Liver (tissue), 9 donors: Measurements from ENCODE around the gene ZBTB21. TPM values are rescaled to one million over a fixed set of nuclear protein-coding genes. Genes with fewer than 3 reads are reported as not detected.

Source experiments
- DNase-seq: peaks from one replicate; pipeline ENCODE4 v3.0.0-alpha.2; 2017; ENCODE audit warnings: low spot score
- H3K27ac ChIP-seq, 2 donors: one replicate each; pipeline ENCODE4 v1.7.0; 2013; ENCODE audit warnings: inconsistent platforms in 2 of 2, low read length in 2 of 2, control low read depth in 1 of 2, low read depth in 1 of 2, mild to moderate bottlenecking in 1 of 2
- H3K27me3 ChIP-seq, 4 donors: one replicate each; pipeline versions ENCODE4 v1.6.1 to v1.7.0; 2013; ENCODE audit warnings: low read length in 3 of 4, inconsistent platforms in 1 of 4, mild to moderate bottlenecking in 1 of 4, moderate library complexity in 1 of 4; ENCODE audit not compliant: control insufficient read depth in 4 of 4, insufficient read depth in 4 of 4
- H3K36me3 ChIP-seq, 4 donors: one replicate each; pipeline versions ENCODE4 v1.6.1 to v1.7.0; 2013; ENCODE audit warnings: low read length in 3 of 4, mild to moderate bottlenecking in 3 of 4, low read depth in 1 of 4, moderate library complexity in 1 of 4; ENCODE audit not compliant: control insufficient read depth in 4 of 4, insufficient read depth in 3 of 4
- H3K4me1 ChIP-seq, 4 donors: one replicate each; pipeline versions ENCODE4 v1.6.1 to v1.7.0; 2013; ENCODE audit warnings: low read length in 3 of 4, mild to moderate bottlenecking in 3 of 4, moderate library complexity in 1 of 4; ENCODE audit not compliant: control insufficient read depth in 4 of 4, insufficient read depth in 4 of 4
- H3K4me3 ChIP-seq, 3 donors: one replicate each; pipeline versions ENCODE4 v1.6.1 to v1.7.0; 2013; ENCODE audit warnings: low read length in 3 of 3, control low read depth in 1 of 3, low read depth in 1 of 3, mild to moderate bottlenecking in 1 of 3
- H3K9ac ChIP-seq, 2 donors: one replicate each; pipeline ENCODE4 v1.7.0; 2013; ENCODE audit warnings: low read length in 2 of 2, mild to moderate bottlenecking in 2 of 2, moderate library complexity in 2 of 2, control low read depth in 1 of 2, low read depth in 1 of 2
- H3K9me3 ChIP-seq, 4 donors: one replicate each; pipeline versions ENCODE4 v1.6.1 to v1.7.0; 2013; ENCODE audit warnings: low read length in 3 of 4; ENCODE audit not compliant: control insufficient read depth in 4 of 4
- EGR1 ChIP-seq, 2 donors: IDR thresholded peaks; 2 replicates each; pipeline ENCODE4 v1.6.1; 2016 to 2018; ENCODE audit warnings: antibody characterized with exemption in 2 of 2, low read depth in 2 of 2
- FOXA1 ChIP-seq: IDR thresholded peaks from 2 replicates; pipeline ENCODE4 v1.6.1; 2016; ENCODE audit warnings: antibody characterized with exemption
- FOXA2 ChIP-seq: IDR thresholded peaks from 2 replicates; pipeline ENCODE4 v1.6.1; 2016; ENCODE audit warnings: antibody characterized with exemption
- HNF4A ChIP-seq, 2 donors: conservative IDR thresholded peaks; 2 replicates each; pipeline ENCODE4 v1.6.1; 2016; ENCODE audit warnings: antibody characterized with exemption in 2 of 2, mild to moderate bottlenecking in 2 of 2
- HNF4G ChIP-seq: IDR thresholded peaks from 2 replicates; pipeline ENCODE4 v1.6.1; 2016; ENCODE audit warnings: antibody characterized with exemption
- JUND ChIP-seq, 2 donors: IDR thresholded peaks; 2 replicates each; pipeline ENCODE4 v1.6.1; 2016; ENCODE audit warnings: antibody characterized with exemption in 2 of 2
- NR2F2 ChIP-seq: IDR thresholded peaks from 2 replicates; pipeline ENCODE4 v1.6.1; 2016; ENCODE audit warnings: antibody characterized with exemption
- RAD21 ChIP-seq, 2 donors: IDR thresholded peaks; 2 replicates each; pipeline ENCODE4 v1.6.1; 2016; ENCODE audit warnings: antibody characterized with exemption in 2 of 2, mild to moderate bottlenecking in 2 of 2
- RXRA ChIP-seq, 2 donors: IDR thresholded peaks; 2 replicates each; pipeline ENCODE4 v1.6.1; 2017 to 2018; ENCODE audit warnings: antibody characterized with exemption in 2 of 2, mild to moderate bottlenecking in 1 of 2
- SP1 ChIP-seq: IDR thresholded peaks from 2 replicates; pipeline ENCODE4 v1.6.1; 2018; ENCODE audit warnings: antibody characterized with exemption, mild to moderate bottlenecking
- TAF1 ChIP-seq: conservative IDR thresholded peaks from 2 replicates; pipeline ENCODE4 v1.6.1; 2016; ENCODE audit warnings: antibody characterized with exemption, mild to moderate bottlenecking
- YY1 ChIP-seq: IDR thresholded peaks from 2 replicates; pipeline ENCODE4 v1.6.1; 2016; ENCODE audit warnings: antibody characterized with exemption, mild to moderate bottlenecking
- WGBS: extraction: QIAGEN DNeasy Blood & Tissue Kit; methylation state at CpG from one replicate; pipeline ENCODE4 v1.1.7; 2013; 5-methylcytosine and 5-hydroxymethylcytosine counted together
- polyA plus RNA-seq, 2 donors: library from polyadenylated mRNA; stranded (reverse) in 1 of 2; unstranded in 1 of 2; fragments of 200-250 nt in 1 of 2; fragments of >200 nt in 1 of 2; fragmentation: Nextera tagmentation in 1 of 2; extraction: Ambion mirVana in 1 of 2; gene quantifications; one replicate each; pipeline versions ENCODE4 v1.2.1 to v1.2.3, GENCODE V29; 2013 to 2015
- total RNA-seq, 2 donors: library from RNA; depleted of rRNA; stranded (reverse); fragments of >200 nt; gene quantifications; one replicate each; pipeline ENCODE4 v1.2.3, GENCODE V29; 2014
- TF ChIP-seq, protein P1 (sequence below): IDR thresholded peaks from 2 replicates; pipeline ENCODE4 v1.6.1; 2016; ENCODE audit warnings: antibody characterized with exemption
- TF ChIP-seq, protein P2 (sequence below): IDR thresholded peaks from 2 replicates; pipeline ENCODE4 v1.6.1; 2016; ENCODE audit warnings: antibody characterized with exemption, mild to moderate bottlenecking
- TF ChIP-seq, protein P3 (sequence below): fragments of 150-350 bp; IDR thresholded peaks from 2 replicates; pipeline ENCODE4 v1.5.1; 2017; ENCODE audit warnings: improper control_type of control experiment, low read depth, low read length; ENCODE audit not compliant: missing input control
- TF ChIP-seq, protein P4 (sequence below): IDR thresholded peaks from 2 replicates; pipeline ENCODE4 v1.6.1; 2016; ENCODE audit warnings: antibody characterized with exemption
- donor health status: healthy.
- donor health status: healthy.
- donor health status: healthy.
- donor health status: healthy.
- donor health status: healthy.

Gene ZBTB21
- total and polyA plus RNA-seq, 4 donors = 3.1 to 14.1 (median 4.0) TPM

DNA sequence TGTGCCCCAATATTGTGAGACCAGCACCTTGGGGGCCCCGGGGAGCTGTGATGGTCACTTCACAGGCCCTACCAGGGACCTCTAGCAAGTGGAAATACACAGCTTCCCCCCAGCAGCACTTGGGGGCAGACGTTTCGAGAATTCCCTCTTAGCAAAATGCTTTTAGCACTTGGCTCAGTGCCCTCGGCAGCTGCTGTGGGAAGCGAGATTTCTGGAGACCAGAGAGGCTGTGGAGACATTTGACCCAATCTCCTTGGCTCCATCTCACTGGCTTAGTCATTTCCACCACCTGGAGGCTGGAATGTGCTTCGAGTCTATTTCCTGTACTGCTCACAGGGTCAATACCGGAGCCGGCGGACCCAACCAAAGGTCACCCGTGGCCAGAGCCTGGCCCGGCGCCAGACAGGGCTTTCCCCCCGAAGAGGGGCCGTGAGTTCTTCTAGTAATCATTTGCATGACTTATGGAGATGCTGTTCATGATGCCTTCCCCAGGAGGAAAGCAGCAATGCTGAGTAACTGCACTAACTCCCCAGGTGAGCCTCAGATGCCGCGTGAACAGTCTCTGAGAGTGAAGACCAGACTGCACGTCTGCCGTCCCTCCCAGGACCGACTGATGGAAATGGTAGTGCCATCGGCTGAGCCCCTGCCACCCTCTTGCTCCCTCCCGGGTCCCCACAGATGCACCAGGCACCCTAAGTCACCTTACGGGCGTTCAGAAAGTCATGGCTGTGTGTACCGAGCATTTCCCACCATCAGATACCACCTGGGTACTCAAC is 52.0 kb downstream of the ZBTB21 start:
- H3K4me3 ChIP-seq = no peak overlapping the region
- WGBS = 46% methylated on average over 24 of the region's 24 CpGs
- H3K27ac ChIP-seq = peak overlapping the region in 1 of 2 donors; percentile 2
- H3K4me1 ChIP-seq = peaks cover 0 to 6% (median 3%) of the 10 kb centered on the region in 4 donors
- TF ChIP-seq NR2F2 (peak; percentile 88), SP1 (peak; percentile 30), EGR1 (IDR thresholded peaks at IDR 0.05; ENCODE audit: low read depth in 2 of 2) (no peak), JUND (IDR thresholded peaks at IDR 0.05) (peak in 1 of 2 donors; percentile 28), FOXA2 (no peak), YY1 (no peak), HNF4A (conservative IDR thresholded peaks at IDR 0.05) (peak in 1 of 2 donors; percentile 64), FOXA1 (no peak), TAF1 (no peak), RAD21 (IDR thresholded peaks at IDR 0.05) (peak; percentile 61 to 64), RXRA (IDR thresholded peaks at IDR 0.05) (peak; percentile 41 to 56)
- TF ChIP-seq, protein P1, sequence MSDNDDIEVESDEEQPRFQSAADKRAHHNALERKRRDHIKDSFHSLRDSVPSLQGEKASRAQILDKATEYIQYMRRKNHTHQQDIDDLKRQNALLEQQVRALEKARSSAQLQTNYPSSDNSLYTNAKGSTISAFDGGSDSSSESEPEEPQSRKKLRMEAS = no peak
- TF ChIP-seq, protein P2, sequence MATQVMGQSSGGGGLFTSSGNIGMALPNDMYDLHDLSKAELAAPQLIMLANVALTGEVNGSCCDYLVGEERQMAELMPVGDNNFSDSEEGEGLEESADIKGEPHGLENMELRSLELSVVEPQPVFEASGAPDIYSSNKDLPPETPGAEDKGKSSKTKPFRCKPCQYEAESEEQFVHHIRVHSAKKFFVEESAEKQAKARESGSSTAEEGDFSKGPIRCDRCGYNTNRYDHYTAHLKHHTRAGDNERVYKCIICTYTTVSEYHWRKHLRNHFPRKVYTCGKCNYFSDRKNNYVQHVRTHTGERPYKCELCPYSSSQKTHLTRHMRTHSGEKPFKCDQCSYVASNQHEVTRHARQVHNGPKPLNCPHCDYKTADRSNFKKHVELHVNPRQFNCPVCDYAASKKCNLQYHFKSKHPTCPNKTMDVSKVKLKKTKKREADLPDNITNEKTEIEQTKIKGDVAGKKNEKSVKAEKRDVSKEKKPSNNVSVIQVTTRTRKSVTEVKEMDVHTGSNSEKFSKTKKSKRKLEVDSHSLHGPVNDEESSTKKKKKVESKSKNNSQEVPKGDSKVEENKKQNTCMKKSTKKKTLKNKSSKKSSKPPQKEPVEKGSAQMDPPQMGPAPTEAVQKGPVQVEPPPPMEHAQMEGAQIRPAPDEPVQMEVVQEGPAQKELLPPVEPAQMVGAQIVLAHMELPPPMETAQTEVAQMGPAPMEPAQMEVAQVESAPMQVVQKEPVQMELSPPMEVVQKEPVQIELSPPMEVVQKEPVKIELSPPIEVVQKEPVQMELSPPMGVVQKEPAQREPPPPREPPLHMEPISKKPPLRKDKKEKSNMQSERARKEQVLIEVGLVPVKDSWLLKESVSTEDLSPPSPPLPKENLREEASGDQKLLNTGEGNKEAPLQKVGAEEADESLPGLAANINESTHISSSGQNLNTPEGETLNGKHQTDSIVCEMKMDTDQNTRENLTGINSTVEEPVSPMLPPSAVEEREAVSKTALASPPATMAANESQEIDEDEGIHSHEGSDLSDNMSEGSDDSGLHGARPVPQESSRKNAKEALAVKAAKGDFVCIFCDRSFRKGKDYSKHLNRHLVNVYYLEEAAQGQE = no peak
- TF ChIP-seq, protein P3, sequence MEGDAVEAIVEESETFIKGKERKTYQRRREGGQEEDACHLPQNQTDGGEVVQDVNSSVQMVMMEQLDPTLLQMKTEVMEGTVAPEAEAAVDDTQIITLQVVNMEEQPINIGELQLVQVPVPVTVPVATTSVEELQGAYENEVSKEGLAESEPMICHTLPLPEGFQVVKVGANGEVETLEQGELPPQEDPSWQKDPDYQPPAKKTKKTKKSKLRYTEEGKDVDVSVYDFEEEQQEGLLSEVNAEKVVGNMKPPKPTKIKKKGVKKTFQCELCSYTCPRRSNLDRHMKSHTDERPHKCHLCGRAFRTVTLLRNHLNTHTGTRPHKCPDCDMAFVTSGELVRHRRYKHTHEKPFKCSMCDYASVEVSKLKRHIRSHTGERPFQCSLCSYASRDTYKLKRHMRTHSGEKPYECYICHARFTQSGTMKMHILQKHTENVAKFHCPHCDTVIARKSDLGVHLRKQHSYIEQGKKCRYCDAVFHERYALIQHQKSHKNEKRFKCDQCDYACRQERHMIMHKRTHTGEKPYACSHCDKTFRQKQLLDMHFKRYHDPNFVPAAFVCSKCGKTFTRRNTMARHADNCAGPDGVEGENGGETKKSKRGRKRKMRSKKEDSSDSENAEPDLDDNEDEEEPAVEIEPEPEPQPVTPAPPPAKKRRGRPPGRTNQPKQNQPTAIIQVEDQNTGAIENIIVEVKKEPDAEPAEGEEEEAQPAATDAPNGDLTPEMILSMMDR = peak; percentile 35
- TF ChIP-seq, protein P4, sequence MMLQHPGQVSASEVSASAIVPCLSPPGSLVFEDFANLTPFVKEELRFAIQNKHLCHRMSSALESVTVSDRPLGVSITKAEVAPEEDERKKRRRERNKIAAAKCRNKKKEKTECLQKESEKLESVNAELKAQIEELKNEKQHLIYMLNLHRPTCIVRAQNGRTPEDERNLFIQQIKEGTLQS = no peak
- no peak overlapping the region for H3K9ac ChIP-seq
- no peaks in the 10 kb centered on the region for H3K36me3 ChIP-seq
- peak; percentile 55 for DNase-seq
- H3K9me3 ChIP-seq = no peaks in the 10 kb centered on the region
- H3K27me3 ChIP-seq = no peaks in the 10 kb centered on the region

DNA sequence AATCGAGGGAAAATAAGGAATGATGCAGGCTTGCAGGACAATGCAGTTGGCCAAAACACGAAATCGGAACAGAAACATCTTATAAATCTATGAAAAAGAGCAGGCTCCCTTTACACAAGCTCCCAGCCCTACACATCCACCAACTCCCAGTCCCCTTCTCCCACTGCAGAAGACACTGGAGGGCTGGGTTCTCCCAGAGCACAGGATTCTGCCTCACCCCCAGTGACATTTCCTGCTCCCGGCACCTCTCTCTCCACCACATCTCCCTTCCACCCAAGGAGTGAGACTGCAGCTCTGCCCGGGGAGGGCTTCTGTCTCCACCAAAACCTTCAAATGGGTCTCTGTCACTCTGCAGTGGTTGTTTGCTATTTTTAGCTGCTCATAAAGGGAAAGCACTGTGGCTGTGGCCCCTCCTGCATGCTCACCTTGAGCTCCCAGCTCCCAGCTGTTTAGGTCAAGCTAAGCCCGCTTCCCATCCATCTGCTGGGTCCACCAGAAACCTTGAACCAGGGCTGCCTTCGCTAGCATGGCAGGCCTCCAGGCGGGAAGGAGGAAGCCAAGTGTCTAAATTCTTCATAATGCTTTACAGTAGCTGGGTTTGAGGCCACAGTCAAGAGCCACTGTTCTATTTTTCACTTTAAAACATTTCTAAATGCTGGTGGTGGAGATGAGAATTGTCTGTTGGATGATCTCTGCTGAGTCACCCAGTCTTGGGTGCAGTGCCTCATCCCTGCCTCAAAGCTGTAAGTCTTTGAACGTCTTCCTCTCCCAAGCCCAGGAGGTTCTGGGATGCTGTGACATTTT is 53.0 kb downstream of the ZBTB21 start:
- Histone ChIP-seq H3K9ac (no peak overlapping the region), H3K27ac (no peak overlapping the region), H3K27me3 (no peaks in the 10 kb centered on the region), H3K4me3 (no peak overlapping the region), H3K36me3 (no peaks in the 10 kb centered on the region), H3K9me3 (no peaks in the 10 kb centered on the region), H3K4me1 (peaks cover 4 to 12% (median 11%) of the 10 kb centered on the region in 4 donors)
- no peak for DNase-seq
- WGBS = 82% methylated on average over 9 of the region's 9 CpGs
- TF ChIP-seq YY1 = no peak
- TF ChIP-seq, protein P4 = no peak
- TF ChIP-seq EGR1 (IDR thresholded peaks at IDR 0.05; ENCODE audit: low read depth in 2 of 2) = no peak
- TF ChIP-seq, protein P3 = no peak
- TF ChIP-seq FOXA2 = no peak
- no peak for TF ChIP-seq HNF4G
- TF ChIP-seq, protein P2 = no peak
- TF ChIP-seq, protein P1 = no peak
